Measurements from ENCODE around the gene NANOS2. TPM values are rescaled to one million over a fixed set of nuclear protein-coding genes. Genes with fewer than 3 reads are reported as not detected.

NANOS2 gene
- total RNA-seq, 4 donors from 2014 or later: not detected

- Histone ChIP-seq H3K4me3 (no peak overlapping the region), H3K27me3 (peaks cover 0 to 10% (median 0%) of the 10 kb centered on the region in 4 donors), H3K9me3 (no peaks in the 10 kb centered on the region), H3K27ac (replicated peaks in 1 of 4) (no peak overlapping the region), H3K4me1 (peaks cover 40 to 51% (median 50%) of the 10 kb centered on the region in 4 donors), H3K36me3 (peaks cover 0 to 18% (median 9%) of the 10 kb centered on the region in 4 donors)
- 83% methylated on average over 10 of the region's 10 CpGs for WGBS
- no peak for DNase-seq (ENCODE audit: extremely low spot score)
- TF ChIP-seq CTCF (IDR thresholded peaks at IDR 0.05) (no peak), EP300 (IDR thresholded peaks at IDR 0.05) (no peak), POLR2A (IDR thresholded peaks at IDR 0.05; ENCODE audit: low read depth) (no peak), POLR2AphosphoS5 (IDR thresholded peaks at IDR 0.05) (no peak)
- intact Hi-C loops (cut with DNase I): loop anchor here (5.0 kb wide), 1 partner anchor 64 kb away; the partner anchor contains the start of gene RSPH6A
Observed at GRCh38 chr19:45881082-45881908, 33.3 kb downstream of the NANOS2 start.

GRCh38 chr19:45879971-45880370 lies 34.6 kb downstream of the NANOS2 start:
- peaks cover 0 to 10% (median 0%) of the 10 kb centered on the region in 4 donors for H3K27me3 ChIP-seq
- DNase-seq (ENCODE audit: extremely low spot score): no peak
- TF ChIP-seq EP300 (IDR thresholded peaks at IDR 0.05) (no peak), POLR2AphosphoS5 (IDR thresholded peaks at IDR 0.05) (no peak), POLR2A (IDR thresholded peaks at IDR 0.05; ENCODE audit: low read depth) (no peak), CTCF (IDR thresholded peaks at IDR 0.05) (no peak)
- peaks cover 36 to 44% (median 42%) of the 10 kb centered on the region in 4 donors for H3K4me1 ChIP-seq
- 72% methylated on average over 2 of the region's 2 CpGs for WGBS
- no peak overlapping the region for H3K27ac ChIP-seq (replicated peaks in 1 of 4)
- no peaks in the 10 kb centered on the region for H3K9me3 ChIP-seq
- peaks cover 0 to 18% (median 9%) of the 10 kb centered on the region in 4 donors for H3K36me3 ChIP-seq
- H3K4me3 ChIP-seq: no peak overlapping the region
- intact Hi-C loops (cut with DNase I): loop anchor here (5.0 kb wide), 1 partner anchor 63 kb away; the partner anchor contains the start of gene RSPH6A

GRCh38 chr19:45879055-45879454 lies 35.5 kb downstream of the NANOS2 start:
- H3K4me3 ChIP-seq: no peak overlapping the region
- H3K4me1 ChIP-seq: peaks cover 27 to 35% (median 33%) of the 10 kb centered on the region in 4 donors
- no peak for DNase-seq (ENCODE audit: extremely low spot score)
- TF ChIP-seq POLR2A (IDR thresholded peaks at IDR 0.05; ENCODE audit: low read depth) (no peak), EP300 (IDR thresholded peaks at IDR 0.05) (no peak), POLR2AphosphoS5 (IDR thresholded peaks at IDR 0.05) (no peak), CTCF (IDR thresholded peaks at IDR 0.05) (no peak)
- H3K27me3 ChIP-seq: peaks cover 0 to 10% (median 0%) of the 10 kb centered on the region in 4 donors
- H3K36me3 ChIP-seq: peaks cover 0 to 11% (median 3%) of the 10 kb centered on the region in 4 donors
- H3K27ac ChIP-seq (replicated peaks in 1 of 4): no peak overlapping the region
- intact Hi-C loops (cut with DNase I): no loop called here
- 75% methylated on average over 7 of the region's 8 CpGs for WGBS
- no peaks in the 10 kb centered on the region for H3K9me3 ChIP-seq

GRCh38 chr19:45878043-45878794 lies 36.4 kb downstream of the NANOS2 start:
- H3K36me3 ChIP-seq: peaks cover 0 to 6% (median 0%) of the 10 kb centered on the region in 4 donors
- intact Hi-C loops (cut with DNase I): no loop called here

More at GRCh38 chr19:45878043-45878794, 36.4 kb downstream of the NANOS2 start:
- Histone ChIP-seq H3K4me3 (no peak overlapping the region), H3K4me1 (peaks cover 19 to 27% (median 25%) of the 10 kb centered on the region in 4 donors), H3K27ac (replicated peaks in 1 of 4) (no peak overlapping the region), H3K27me3 (peaks cover 0 to 10% (median 0%) of the 10 kb centered on the region in 4 donors), H3K9me3 (no peaks in the 10 kb centered on the region)
- DNase-seq (ENCODE audit: extremely low spot score): no peak
- TF ChIP-seq EP300 (IDR thresholded peaks at IDR 0.05): no peak
- no peak for TF ChIP-seq POLR2A (IDR thresholded peaks at IDR 0.05; ENCODE audit: low read depth)
- 88% methylated on average over 7 of the region's 11 CpGs for WGBS

Data from esophagus muscularis mucosa (tissue), 4 donors.